ENCODE results near the gene MGLL.

The MGLL gene

DNA sequence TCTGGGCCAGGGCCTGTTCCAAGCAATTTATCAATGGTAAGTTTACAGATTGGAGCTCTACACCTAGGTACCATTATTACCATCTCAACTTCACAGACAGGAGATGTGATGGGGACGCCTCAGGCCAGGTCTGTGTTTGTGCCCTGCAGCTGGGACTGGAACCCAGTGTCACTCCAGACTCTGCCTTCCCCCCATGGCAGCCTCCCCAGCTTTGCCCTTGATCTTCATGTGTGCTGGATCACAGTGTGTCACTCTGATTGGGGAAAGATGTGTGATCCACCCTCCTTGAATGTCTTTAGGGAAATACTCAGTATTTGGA lies 59.6 kb downstream of the MGLL start:
- TF ChIP-seq GATA2 (IDR thresholded peaks at IDR 0.05; ENCODE audit: low read depth, low read length) = no peak
- no peak for TF ChIP-seq GATA3 (IDR thresholded peaks at IDR 0.05; ENCODE audit: low read depth, low read length)

GRCh38 chr3:127762077-127762786 lies 60.1 kb downstream of the MGLL start:
- TF ChIP-seq GATA2 (IDR thresholded peaks at IDR 0.05; ENCODE audit: low read depth, low read length) (no peak), GATA3 (IDR thresholded peaks at IDR 0.05; ENCODE audit: low read depth, low read length) (no peak)

GRCh38 chr3:127761441-127761801 lies 60.9 kb downstream of the MGLL start:
- TF ChIP-seq GATA3 (IDR thresholded peaks at IDR 0.05; ENCODE audit: low read depth, low read length) = no peak
- TF ChIP-seq GATA2 (IDR thresholded peaks at IDR 0.05; ENCODE audit: low read depth, low read length) = no peak

DNA sequence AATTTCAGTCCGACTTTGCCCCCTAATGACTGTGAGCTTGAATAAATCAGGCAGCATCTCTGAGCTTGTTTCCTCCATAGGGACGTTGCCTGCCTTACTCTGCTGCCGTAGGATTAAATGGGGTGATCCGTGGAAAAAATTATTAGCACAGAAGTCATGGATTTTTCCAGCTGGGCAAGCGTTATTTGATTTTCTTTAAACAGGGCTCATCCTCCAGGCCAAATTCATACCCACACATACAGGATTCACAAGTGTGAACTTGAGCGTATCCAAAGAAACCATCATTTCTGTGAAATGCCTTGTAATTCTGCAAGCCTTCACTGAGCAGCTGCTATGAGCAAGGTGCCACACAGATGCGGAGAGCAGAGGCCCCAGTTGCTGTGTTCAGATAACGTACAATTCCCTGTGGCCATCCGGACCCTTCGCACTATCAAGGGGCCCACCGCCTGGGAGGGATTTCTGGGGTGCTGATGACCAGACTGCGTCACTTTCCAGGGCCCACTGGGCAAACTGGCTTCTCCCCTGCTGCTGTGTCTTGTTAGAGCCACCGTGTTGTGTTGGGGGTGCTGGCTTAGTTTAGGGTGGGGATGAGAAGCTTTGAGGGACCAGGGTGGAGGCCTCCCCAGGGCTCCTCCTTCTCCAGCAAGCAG lies 61.4 kb downstream of the MGLL start:
- TF ChIP-seq GATA2 (IDR thresholded peaks at IDR 0.05; ENCODE audit: low read depth, low read length) (no peak), GATA3 (IDR thresholded peaks at IDR 0.05; ENCODE audit: low read depth, low read length) (no peak)

DNA sequence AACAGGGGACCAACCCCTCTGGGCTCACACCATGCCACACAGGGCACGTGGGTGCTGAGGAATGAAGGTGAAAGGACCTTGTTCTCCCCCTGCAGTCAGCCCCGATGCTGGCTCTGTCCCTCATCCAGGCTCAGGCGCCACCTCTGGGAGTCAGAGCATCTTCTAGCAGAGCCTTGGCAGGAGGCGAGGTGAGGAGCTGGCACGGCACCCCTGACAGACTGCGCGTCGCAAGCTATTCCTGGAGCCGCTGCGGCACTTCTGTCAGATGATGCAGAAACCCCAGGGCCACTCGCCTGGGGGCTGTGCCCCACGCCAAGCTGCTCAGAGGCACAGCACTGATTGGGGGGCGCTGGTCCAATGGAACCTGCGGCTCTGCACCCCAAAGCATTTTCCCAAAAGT lies 62.0 kb downstream of the MGLL start:
- TF ChIP-seq GATA2 (IDR thresholded peaks at IDR 0.05; ENCODE audit: low read depth, low read length) (no peak), GATA3 (IDR thresholded peaks at IDR 0.05; ENCODE audit: low read depth, low read length) (no peak)

GRCh38 chr3:127759826-127760225 lies 62.5 kb downstream of the MGLL start:
- TF ChIP-seq GATA2 (IDR thresholded peaks at IDR 0.05; ENCODE audit: low read depth, low read length) = no peak
- no peak for TF ChIP-seq GATA3 (IDR thresholded peaks at IDR 0.05; ENCODE audit: low read depth, low read length)

- no peak for TF ChIP-seq GATA3 (IDR thresholded peaks at IDR 0.05; ENCODE audit: low read depth, low read length)
- no peak for TF ChIP-seq GATA2 (IDR thresholded peaks at IDR 0.05; ENCODE audit: low read depth, low read length)
These were observed 64.3 kb downstream of the MGLL start for GRCh38 chr3:127758013-127758412.

GRCh38 chr3:127755305-127755681 lies 67.0 kb downstream of the MGLL start:
- no peak for TF ChIP-seq GATA2 (IDR thresholded peaks at IDR 0.05; ENCODE audit: low read depth, low read length)
- no peak for TF ChIP-seq GATA3 (IDR thresholded peaks at IDR 0.05; ENCODE audit: low read depth, low read length)

- TF ChIP-seq GATA2 (IDR thresholded peaks at IDR 0.05; ENCODE audit: low read depth, low read length) = no peak
- TF ChIP-seq GATA3 (IDR thresholded peaks at IDR 0.05; ENCODE audit: low read depth, low read length) = no peak
These were observed 67.7 kb downstream of the MGLL start for GRCh38 chr3:127754411-127755304.

- no peak for TF ChIP-seq GATA2 (IDR thresholded peaks at IDR 0.05; ENCODE audit: low read depth, low read length)
- TF ChIP-seq GATA3 (IDR thresholded peaks at IDR 0.05; ENCODE audit: low read depth, low read length) = no peak
These were observed 68.4 kb downstream of the MGLL start for GRCh38 chr3:127753898-127754410.

- no peak for TF ChIP-seq GATA2 (IDR thresholded peaks at IDR 0.05; ENCODE audit: low read depth, low read length)
- TF ChIP-seq GATA3 (IDR thresholded peaks at IDR 0.05; ENCODE audit: low read depth, low read length) = no peak
These were observed 69.0 kb downstream of the MGLL start for GRCh38 chr3:127753338-127753737.

- TF ChIP-seq GATA2 (IDR thresholded peaks at IDR 0.05; ENCODE audit: low read depth, low read length) (no peak), GATA3 (IDR thresholded peaks at IDR 0.05; ENCODE audit: low read depth, low read length) (no peak)
These were observed 70.5 kb downstream of the MGLL start for GRCh38 chr3:127751782-127752181.

DNA sequence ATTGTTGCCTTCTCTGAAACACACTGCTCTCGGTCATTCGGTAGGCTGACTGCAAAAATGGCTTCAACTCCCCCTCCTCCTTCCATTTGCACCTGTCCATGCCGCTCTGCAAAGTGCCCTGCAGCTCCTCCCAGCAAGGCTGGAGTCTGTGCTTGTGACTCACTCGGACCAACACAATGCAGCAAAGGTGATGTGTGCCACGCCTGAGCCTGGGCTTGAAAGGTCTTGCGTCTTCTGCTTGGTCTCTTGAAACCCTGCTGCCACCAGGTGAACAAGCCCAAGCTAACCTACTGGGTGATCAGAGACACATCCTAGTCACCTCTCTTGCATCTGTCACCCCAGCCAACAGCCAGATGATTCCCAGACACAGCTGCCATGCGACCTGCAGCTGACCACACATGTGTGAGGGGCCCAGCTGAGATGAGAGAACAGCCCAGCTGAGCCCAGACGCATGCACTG lies 71.1 kb downstream of the MGLL start:
- TF ChIP-seq GATA2 (IDR thresholded peaks at IDR 0.05; ENCODE audit: low read depth, low read length) = no peak

DNA sequence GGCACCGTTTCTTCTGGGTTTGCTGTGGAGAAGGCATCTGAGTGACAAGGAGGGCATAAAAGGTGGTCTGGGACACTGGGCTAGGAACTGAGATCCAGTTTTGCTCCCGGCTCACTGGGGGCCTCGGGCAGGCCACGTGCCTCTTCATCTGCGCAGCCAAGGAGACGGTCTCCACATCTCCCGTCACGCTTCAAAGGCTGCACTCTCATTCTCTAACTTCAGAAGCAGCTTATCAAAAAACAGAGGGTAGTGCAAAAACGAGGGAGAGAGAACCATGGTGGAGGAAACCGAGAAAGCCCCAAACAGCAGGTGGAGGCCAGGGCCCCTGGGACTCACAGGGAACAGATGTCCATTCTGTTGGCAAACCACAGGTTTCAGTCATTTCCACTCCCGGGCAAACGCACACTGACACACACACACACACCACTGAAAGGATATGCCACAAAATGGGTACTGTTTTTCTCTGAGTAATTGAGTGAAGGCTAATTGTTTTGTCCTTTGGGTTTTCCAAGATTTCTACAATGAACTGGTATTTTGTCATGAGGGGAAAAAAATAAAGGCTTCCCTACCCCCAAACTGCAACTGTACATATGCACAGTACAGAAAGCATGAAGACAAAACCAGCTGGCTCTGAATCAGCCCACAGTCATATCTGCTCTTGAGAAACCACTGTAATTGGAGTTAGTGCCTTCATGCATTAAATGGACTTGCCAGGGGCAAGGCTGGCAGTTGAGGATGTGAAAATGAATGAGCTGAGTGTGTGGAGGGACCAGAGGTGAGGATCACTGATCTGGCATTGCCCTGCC lies 71.9 kb downstream of the MGLL start:
- TF ChIP-seq GATA2 (IDR thresholded peaks at IDR 0.05; ENCODE audit: low read depth, low read length) = no peak
- TF ChIP-seq GATA3 (IDR thresholded peaks at IDR 0.05; ENCODE audit: low read depth, low read length) = no peak
